A673 (cell line): ENCODE results near the gene CHD9. TPM values are rescaled to one million over a fixed set of nuclear protein-coding genes. Genes with fewer than 3 reads are reported as not detected.

ENCODE experiments used
- BruUV-seq: library from RNA; stranded (reverse); fragments of 400-500 nt; replicated peaks from 2 replicates; lab custom pipeline; 2021; lab: Mats Ljungman, UMichigan
- CTCF ChIA-PET: fragments of 300-600 bp; sonication (Branson Sonifier 250); formaldehyde crosslinking; loops from one replicate; lab custom pipeline; 2022; ENCODE audit warnings: antibody characterized with exemption; lab: Charles Lee
- POLR2A ChIA-PET: fragments of 300-600 bp; sonication (Branson Sonifier 250); formaldehyde crosslinking; loops from one replicate; lab custom pipeline; 2022; ENCODE audit warnings: antibody characterized with exemption; ENCODE audit not compliant: low non-redundant PET; lab: Charles Lee
- DNase-seq: peaks from one replicate; pipeline ENCODE4 v3.0.0-alpha.2; 2015; ENCODE audit warnings: low spot score
- H3K27ac ChIP-seq: fragments of 200-600 bp; sonication (generic); 2 replicates; pipeline ENCODE4 v1.5.1; 2016; ENCODE audit warnings: mixed run types, low read depth, mild to moderate bottlenecking, mixed read lengths, antibody characterized with exemption, low read length; ENCODE audit not compliant: poor library complexity, severe bottlenecking
- H3K27me3 ChIP-seq: fragments of 200-600 bp; sonication (generic); replicated peaks from 2 replicates; pipeline ENCODE4 v1.6.1; 2017; ENCODE audit warnings: mixed run types, low read depth, mild to moderate bottlenecking, mixed read lengths, antibody characterized with exemption, low read length; ENCODE audit not compliant: insufficient read depth, poor library complexity
- H3K36me3 ChIP-seq: fragments of 200-600 bp; sonication (generic); 2 replicates; pipeline ENCODE4 v1.6.1; 2016; ENCODE audit warnings: mixed run types, mild to moderate bottlenecking, mixed read lengths, antibody characterized with exemption, low read length; ENCODE audit not compliant: insufficient read depth, poor library complexity, severe bottlenecking
- H3K4me1 ChIP-seq: fragments of 200-600 bp; sonication (generic); 2 replicates; pipeline ENCODE4 v1.6.1; 2017; ENCODE audit warnings: mixed run types, mild to moderate bottlenecking, mixed read lengths, antibody characterized with exemption, low read length; ENCODE audit not compliant: insufficient read depth, poor library complexity, severe bottlenecking
- H3K4me3 ChIP-seq: fragments of 200-600 bp; sonication (generic); 2 replicates; pipeline ENCODE4 v1.5.1; 2016; ENCODE audit warnings: low read depth, mixed run types, mild to moderate bottlenecking, mixed read lengths, low read length; ENCODE audit not compliant: poor library complexity, severe bottlenecking
- H3K9me3 ChIP-seq: fragments of 200-600 bp; sonication (generic); 2 replicates; pipeline ENCODE4 v1.6.1; 2016; ENCODE audit warnings: mixed run types, low read depth, mild to moderate bottlenecking, mixed read lengths, antibody characterized with exemption, low read length; ENCODE audit not compliant: poor library complexity, severe bottlenecking
- CTCF ChIP-seq: fragments of 300-800, 200-600 bp; sonication (generic); conservative IDR thresholded peaks from 2 replicates; pipeline ENCODE4 v1.5.1; 2017; ENCODE audit warnings: low read depth, mild to moderate bottlenecking, antibody characterized with exemption, low read length, moderate library complexity, mixed read lengths
- EZH2 ChIP-seq: fragments of 200-600 bp; sonication (generic); IDR thresholded peaks from 2 replicates; pipeline ENCODE4 v1.6.1; 2017; ENCODE audit warnings: borderline replicate concordance, low read depth, mild to moderate bottlenecking, mixed read lengths, antibody characterized with exemption, low read length; ENCODE audit not compliant: poor library complexity, severe bottlenecking
- intact Hi-C: fragments of 100-400 bp; cut with micrococcal nuclease; formaldehyde crosslinking; loops from one replicate; pipeline ENCODE4 v1.10.0; 2022; ENCODE audit not compliant: unreplicated experiment
- total RNA-seq: library from RNA; stranded (reverse); gene quantifications from 2 replicates; pipeline ENCODE4 v1.2.3, GENCODE V29; 2021

CHD9 gene
- total RNA-seq, 1 experiment from 2014 or later, result 76.8 TPM

- TF ChIP-seq EZH2, result no peak
- H3K4me3 ChIP-seq, result no peak overlapping the region
- CTCF ChIA-PET, result no interaction called here
Measured at GRCh38 chr16:53057658-53058057, 2.9 kb downstream of the CHD9 start.

GRCh38 chr16:53058441-53058840 is 3.6 kb downstream of the CHD9 start:
- BruUV-seq, result no TSS peak
- H3K4me1 ChIP-seq, result peaks cover 23% of the 10 kb centered on the region
- H3K36me3 ChIP-seq, result no peaks in the 10 kb centered on the region
- intact Hi-C loops, result loop anchor here (5.0 to 10.0 kb wide), 2 partner anchors 224 to 446 kb away; partner anchors contain the start of gene AKTIP
- H3K27ac ChIP-seq, result peak overlapping the region; percentile 50
- H3K9me3 ChIP-seq, result no peaks in the 10 kb centered on the region
- no peaks in the 10 kb centered on the region for H3K27me3 ChIP-seq
- ChIA-PET POLR2A (no interaction called here), CTCF (no interaction called here)
- no peak overlapping the region for H3K4me3 ChIP-seq
- DNase-seq, result no peak
- no peak for TF ChIP-seq EZH2
- no peak for TF ChIP-seq CTCF

More at GRCh38 chr16:53057658-53058057, 2.9 kb downstream of the CHD9 start:
- BruUV-seq, result no TSS peak
- POLR2A ChIA-PET, result no interaction called here
- intact Hi-C loops, result loop anchor here (5.0 to 10.0 kb wide), 2 partner anchors 225 to 447 kb away; partner anchors contain the start of gene AKTIP
- no peak for DNase-seq
- Histone ChIP-seq H3K4me1 (peaks cover 26% of the 10 kb centered on the region), H3K9me3 (no peaks in the 10 kb centered on the region), H3K27me3 (no peaks in the 10 kb centered on the region), H3K36me3 (no peaks in the 10 kb centered on the region), H3K27ac (no peak overlapping the region)

GRCh38 chr16:53058882-53059281 is 4.1 kb downstream of the CHD9 start:
- CTCF ChIA-PET, result no interaction called here
- no TSS peak for BruUV-seq

GRCh38 chr16:53059672-53060071 is 4.9 kb downstream of the CHD9 start:
- no peaks in the 10 kb centered on the region for H3K27me3 ChIP-seq
- no TSS peak for BruUV-seq
- DNase-seq, result no peak
- no peak for TF ChIP-seq EZH2
- TF ChIP-seq CTCF, result no peak
- H3K9me3 ChIP-seq, result no peaks in the 10 kb centered on the region
- POLR2A ChIA-PET, result no interaction called here
- H3K4me3 ChIP-seq, result no peak overlapping the region
- intact Hi-C loops, result loop anchor here (5.0 to 10.0 kb wide), 2 partner anchors 223 to 445 kb away; partner anchors contain the start of gene AKTIP
- peaks cover 23% of the 10 kb centered on the region for H3K4me1 ChIP-seq
- CTCF ChIA-PET, result no interaction called here
- no peak overlapping the region for H3K27ac ChIP-seq
- H3K36me3 ChIP-seq, result no peaks in the 10 kb centered on the region

More at GRCh38 chr16:53058882-53059281, 4.1 kb downstream of the CHD9 start:
- Histone ChIP-seq H3K36me3 (no peaks in the 10 kb centered on the region), H3K9me3 (no peaks in the 10 kb centered on the region), H3K27me3 (no peaks in the 10 kb centered on the region), H3K27ac (peak overlapping the region; percentile 50), H3K4me1 (peaks cover 23% of the 10 kb centered on the region), H3K4me3 (no peak overlapping the region)
- no peak for TF ChIP-seq EZH2
- intact Hi-C loops, result loop anchor here (5.0 to 10.0 kb wide), 2 partner anchors 223 to 446 kb away; partner anchors contain the start of gene AKTIP
- POLR2A ChIA-PET, result no interaction called here
- DNase-seq, result no peak
